ENCODE data around the gene BCDIN3D. TPM values are rescaled to one million over a fixed set of nuclear protein-coding genes. Genes with fewer than 3 reads are reported as not detected.

BCDIN3D gene
- total and polyA plus RNA-seq, 9 of the 15 experiments (the other 6 are each of a cell fraction or from before 2014, with no cell fraction given): 3.7 to 6.9 (median 5.6) TPM

DNA sequence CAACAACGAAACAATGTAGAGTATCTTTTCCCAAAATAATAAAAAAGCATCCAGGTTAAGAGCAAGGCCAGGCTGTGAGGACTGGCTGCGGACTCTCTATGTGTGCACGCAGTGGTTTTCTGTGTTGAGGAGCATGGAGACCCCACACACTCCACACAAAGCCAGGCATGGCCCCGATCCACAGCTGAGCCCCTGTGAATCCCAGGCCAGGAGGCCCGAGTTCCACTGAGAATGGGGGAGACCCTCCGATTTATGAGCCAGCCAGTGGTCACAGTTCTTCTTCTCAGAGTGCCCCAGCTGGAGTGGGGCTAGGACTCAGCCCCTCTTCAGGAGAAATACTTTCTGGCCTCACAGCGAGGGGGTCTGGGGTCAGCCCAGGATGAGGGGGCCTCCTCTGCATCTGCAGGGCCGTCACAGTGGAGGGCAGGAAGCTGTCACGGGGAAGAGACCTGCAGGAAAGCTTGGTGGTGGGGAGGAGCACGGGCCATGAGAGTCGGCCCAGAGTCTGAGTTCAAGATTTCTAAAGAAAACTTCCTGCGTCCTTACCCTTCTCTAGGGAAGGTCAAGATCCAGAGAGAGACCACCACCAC is 34.8 kb downstream of the BCDIN3D start:
- no peak overlapping the region for H3K27ac ChIP-seq (ENCODE audit: extremely low read depth, low read depth, low read length)
- ChIA-PET CTCF (ENCODE audit: low intra/inter-chr PET ratio) (no interaction called here), POLR2A (interaction anchor here (0.9 to 1.5 kb wide), 2 partner anchors 8 to 11 kb away, joined by 3 to 4 read pairs; no protein-coding TSS in a partner anchor)
- no peaks in the 10 kb centered on the region for H3K9me1 ChIP-seq (ENCODE audit: control insufficient read depth, insufficient read depth, low read length)
- no peak for DNase-seq (ENCODE audit: extremely low read depth in 1 of 4, low spot score in 3 of 4)
- no peaks in the 10 kb centered on the region for H3K9me3 ChIP-seq (replicated peaks; ENCODE audit: control insufficient read depth, insufficient read depth, low read depth, low read length)
- H3K9ac ChIP-seq (ENCODE audit: insufficient read depth in 1 of 2, low read depth in 2 of 2, low read length in 2 of 2): peak overlapping the region in 1 of 2 experiments; percentile 61; a peak in 2 of 4 replicates
- peaks cover 13% of the 10 kb centered on the region; the same call in 2 of the 3 replicates for H3K36me3 ChIP-seq (ENCODE audit: control insufficient read depth, insufficient read depth, low read length)
- no TSS peak for BruUV-seq (replicated peaks)
- H2AFZ ChIP-seq (ENCODE audit: low read depth, low read length): no peak overlapping the region
- TF ChIP-seq TEAD4 (IDR thresholded peaks at IDR 0.05; ENCODE audit: low read length) (no peak), TEAD4 (CRISPR knock-in tag; IDR thresholded peaks at IDR 0.05; ENCODE audit: borderline replicate concordance) (no peak)
- TF ChIP-seq, protein P1, sequence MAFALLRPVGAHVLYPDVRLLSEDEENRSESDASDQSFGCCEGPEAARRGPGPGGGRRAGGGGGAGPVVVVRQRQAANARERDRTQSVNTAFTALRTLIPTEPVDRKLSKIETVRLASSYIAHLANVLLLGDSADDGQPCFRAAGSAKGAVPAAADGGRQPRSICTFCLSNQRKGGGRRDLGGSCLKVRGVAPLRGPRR (CRISPR knock-in tag; IDR thresholded peaks at IDR 0.05): no peak
- no peak for FAIRE-seq
- no peaks in the 10 kb centered on the region for H3K79me2 ChIP-seq (ENCODE audit: control insufficient read depth, insufficient read depth, low read length)
- no peaks in the 10 kb centered on the region for H3K27me3 ChIP-seq (ENCODE audit: control insufficient read depth in 2 of 2, insufficient read depth in 2 of 2, low read length in 2 of 2)
- H3K4me3 ChIP-seq: no peak overlapping the region
- intact Hi-C loops (cut with micrococcal nuclease) (no loop called here), in situ Hi-C loops (cut with MboI) (no loop called here)
- peaks cover 5% of the 10 kb centered on the region; the same call in 1 of the 2 replicates for H4K20me1 ChIP-seq (replicated peaks; ENCODE audit: control insufficient read depth, insufficient read depth, low read length)
- ATAC-seq: no peak
- H3K4me2 ChIP-seq (ENCODE audit: insufficient read depth, low read length): no peak overlapping the region
- peaks cover 0 to 7% of the 10 kb centered on the region in 2 experiments; a peak in 2 of 5 replicates for H3K4me1 ChIP-seq (replicated peaks in 1 of 2; ENCODE audit: control insufficient read depth in 2 of 2, insufficient read depth in 2 of 2, low read length in 2 of 2)
- 65% methylated on average over 10 of the region's 12 CpGs for WGBS (ENCODE audit: insufficient coverage, low coverage, missing lambda C conversion rate)

DNA sequence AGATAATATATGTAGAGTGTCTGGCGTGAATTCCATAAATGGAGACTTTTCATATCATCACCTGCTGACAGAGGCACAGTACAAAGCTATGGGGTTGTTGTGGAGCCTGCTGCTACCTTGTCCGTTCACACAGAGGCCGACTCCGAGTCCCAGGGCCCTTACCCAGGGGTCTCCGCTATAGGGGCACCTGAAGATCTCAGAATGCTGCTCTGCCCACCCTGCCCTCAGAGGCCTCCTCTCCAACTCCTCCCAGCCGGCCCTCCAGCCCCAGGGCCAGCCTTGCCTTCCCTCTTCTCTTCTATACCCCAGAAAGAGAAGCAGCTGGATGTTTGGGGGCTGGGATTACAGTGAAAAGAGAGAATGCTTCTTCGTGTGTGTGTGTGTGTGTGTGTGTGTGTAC is 36.0 kb downstream of the BCDIN3D start:
- H3K4me3 ChIP-seq: no peak overlapping the region
- in situ Hi-C loops (cut with MboI) (no loop called here), intact Hi-C loops (cut with micrococcal nuclease) (no loop called here)
- ChIA-PET CTCF (ENCODE audit: low intra/inter-chr PET ratio) (no interaction called here), POLR2A (interaction anchor here (0.6 kb wide), 2 partner anchors 16 to 65 kb away, joined by 3 read pairs; partner anchors contain the start of gene TMBIM6)
- peaks cover 17% of the 10 kb centered on the region; the same call in 2 of the 3 replicates for H3K36me3 ChIP-seq (ENCODE audit: control insufficient read depth, insufficient read depth, low read length)
- FAIRE-seq (no peak), DNase-seq (ENCODE audit: extremely low read depth in 1 of 4, low spot score in 3 of 4) (no peak), ATAC-seq (no peak)
- no peaks in the 10 kb centered on the region for H3K9me3 ChIP-seq (replicated peaks; ENCODE audit: control insufficient read depth, insufficient read depth, low read depth, low read length)
- no peak overlapping the region for H2AFZ ChIP-seq (ENCODE audit: low read depth, low read length)
- no peaks in the 10 kb centered on the region for H3K79me2 ChIP-seq (ENCODE audit: control insufficient read depth, insufficient read depth, low read length)
- H3K27ac ChIP-seq (ENCODE audit: extremely low read depth, low read depth, low read length): no peak overlapping the region
- WGBS (ENCODE audit: insufficient coverage, low coverage, missing lambda C conversion rate): 76% methylated on average over 6 of the region's 7 CpGs
- peaks cover 0 to 7% of the 10 kb centered on the region in 2 experiments; a peak in 2 of 5 replicates for H3K4me1 ChIP-seq (replicated peaks in 1 of 2; ENCODE audit: control insufficient read depth in 2 of 2, insufficient read depth in 2 of 2, low read length in 2 of 2)
- BruUV-seq (replicated peaks): no TSS peak
- 0 out of 4 replicates have a peak overlapping the region, but pooled peaks of 1 of the 2 experiments have one; percentile 30 for H3K9ac ChIP-seq (ENCODE audit: insufficient read depth in 1 of 2, low read depth in 2 of 2, low read length in 2 of 2)
- peaks cover 5% of the 10 kb centered on the region; the same call in 1 of the 2 replicates for H4K20me1 ChIP-seq (replicated peaks; ENCODE audit: control insufficient read depth, insufficient read depth, low read length)
- H3K27me3 ChIP-seq (ENCODE audit: control insufficient read depth in 2 of 2, insufficient read depth in 2 of 2, low read length in 2 of 2): no peaks in the 10 kb centered on the region
- H3K9me1 ChIP-seq (ENCODE audit: control insufficient read depth, insufficient read depth, low read length): no peaks in the 10 kb centered on the region
- no peak overlapping the region for H3K4me2 ChIP-seq (ENCODE audit: insufficient read depth, low read length)
- no peak for TF ChIP-seq KLF6 (CRISPR knock-in tag; IDR thresholded peaks at IDR 0.05; ENCODE audit: borderline replicate concordance)
- TF ChIP-seq RNF219 (CRISPR knock-in tag; IDR thresholded peaks at IDR 0.05): no peak
- no peak for TF ChIP-seq KHSRP (IDR thresholded peaks at IDR 0.05)
- no peak for TF ChIP-seq ZFP91 (CRISPR knock-in tag; IDR thresholded peaks at IDR 0.05)
- TF ChIP-seq MAFF (IDR thresholded peaks at IDR 0.05; ENCODE audit: low read length): no peak
- TF ChIP-seq GTF2F1 (IDR thresholded peaks at IDR 0.05; ENCODE audit: low read depth, low read length): no peak
- TF ChIP-seq PHF8 (IDR thresholded peaks at IDR 0.05; ENCODE audit: borderline replicate concordance, low read length): no peak
- TF ChIP-seq ZSCAN32 (CRISPR knock-in tag; IDR thresholded peaks at IDR 0.05): no peak
- TF ChIP-seq ZNF561 (CRISPR knock-in tag; conservative IDR thresholded peaks at IDR 0.05): no peak
